C4-2B (cell line): ENCODE results near the gene MICAL3.
"Not testable (repeated sequence)": the region's sequence is repeated elsewhere in the genome, so short reads cannot be mapped to it uniquely, and the experiment has no call there.

ENCODE experiments used
- H3K27ac ChIP-seq: fragments of 450-650 bp; 2 replicates; pipeline ENCODE4 v1.5.1; 2017
- CTCF ChIP-seq: fragments of 450-650 bp; conservative IDR thresholded peaks from 2 replicates; pipeline ENCODE4 v1.5.1; 2017; ENCODE audit warnings: mild to moderate bottlenecking
- ZFX ChIP-seq: fragments of 450-650 bp; IDR thresholded peaks from 2 replicates; pipeline ENCODE4 v1.6.1; 2017

The MICAL3 gene

GRCh38 chr22:17883356-17883755 lies 141.0 kb downstream of the MICAL3 start:
- TF ChIP-seq ZFX: no peak
- no peak overlapping the region for H3K27ac ChIP-seq

- TF ChIP-seq CTCF: no peak
- TF ChIP-seq ZFX: no peak
- no peak overlapping the region for H3K27ac ChIP-seq
Observed at GRCh38 chr22:17882727-17883126, 141.6 kb downstream of the MICAL3 start.

GRCh38 chr22:17882162-17882561 lies 142.2 kb downstream of the MICAL3 start:
- TF ChIP-seq ZFX (no peak), CTCF (no peak)
- no peak overlapping the region for H3K27ac ChIP-seq

- H3K27ac ChIP-seq: no peak overlapping the region
- TF ChIP-seq CTCF: no peak
- TF ChIP-seq ZFX: no peak
Observed at GRCh38 chr22:17881366-17881765, 143.0 kb downstream of the MICAL3 start.

- TF ChIP-seq ZFX (no peak), CTCF (no peak)
- H3K27ac ChIP-seq: no peak overlapping the region
Observed at GRCh38 chr22:17880468-17880867, 143.9 kb downstream of the MICAL3 start.

- H3K27ac ChIP-seq: no peak overlapping the region
- no peak for TF ChIP-seq ZFX
- no peak for TF ChIP-seq CTCF
Observed at GRCh38 chr22:17880020-17880419, 144.3 kb downstream of the MICAL3 start.

- TF ChIP-seq CTCF: no peak
- no peak for TF ChIP-seq ZFX
- no peak overlapping the region for H3K27ac ChIP-seq
Observed at GRCh38 chr22:17878941-17879340, 145.4 kb downstream of the MICAL3 start.

- TF ChIP-seq ZFX (no peak), CTCF (no peak)
- no peak overlapping the region for H3K27ac ChIP-seq
Observed at GRCh38 chr22:17878186-17878694, 146.1 kb downstream of the MICAL3 start.

GRCh38 chr22:17876878-17877855 lies 147.2 kb downstream of the MICAL3 start:
- H3K27ac ChIP-seq: not testable (repeated sequence)
